WTC11 (cell line): ENCODE results near the gene SIT1. TPM values are rescaled to one million over a fixed set of nuclear protein-coding genes. Genes with fewer than 3 reads are reported as not detected.

Source experiments
- CREB1 ChIP-seq: sonication (generic); formaldehyde crosslinking; IDR thresholded peaks from 2 replicates; pipeline ENCODE4 v1.8.0; 2023; ENCODE audit warnings: mild to moderate bottlenecking, missing genetic modification reagents
- ESRRA ChIP-seq: sonication (generic); formaldehyde crosslinking; IDR thresholded peaks from 2 replicates; pipeline ENCODE4 v1.8.1; 2022; ENCODE audit warnings: mild to moderate bottlenecking, missing genetic modification reagents, borderline replicate concordance
- FOXK1 ChIP-seq: sonication (generic); formaldehyde crosslinking; IDR thresholded peaks from 2 replicates; pipeline ENCODE4 v1.8.0; 2022; ENCODE audit warnings: mild to moderate bottlenecking, moderate library complexity, missing genetic modification reagents
- FOXP1 ChIP-seq: sonication (generic); formaldehyde crosslinking; IDR thresholded peaks from 2 replicates; pipeline ENCODE4 v1.8.0; 2022; ENCODE audit warnings: missing genetic modification reagents, mild to moderate bottlenecking, moderate library complexity, borderline replicate concordance
- IRF2 ChIP-seq: sonication (generic); formaldehyde crosslinking; IDR thresholded peaks from 2 replicates; pipeline ENCODE4 v1.8.0; 2022; ENCODE audit warnings: low read depth, missing genetic modification reagents, borderline replicate concordance
- JAZF1 ChIP-seq: fragments of 250-450 bp; sonication (Bioruptor Pico); IDR thresholded peaks from 2 replicates; pipeline ENCODE4 v1.9.0; 2021; ENCODE audit warnings: moderate library complexity, mild to moderate bottlenecking, inconsistent platforms
- NFATC4 ChIP-seq: fragments of 250-450 bp; sonication (Bioruptor Pico); IDR thresholded peaks from 2 replicates; pipeline ENCODE4 v1.9.0; 2021; ENCODE audit warnings: mild to moderate bottlenecking
- NR2C2 ChIP-seq: sonication (generic); formaldehyde crosslinking; IDR thresholded peaks from 2 replicates; pipeline ENCODE4 v1.8.0; 2022; ENCODE audit warnings: mild to moderate bottlenecking, missing genetic modification reagents
- OVOL2 ChIP-seq: fragments of 250-450 bp; sonication (Bioruptor Pico); IDR thresholded peaks from 2 replicates; pipeline ENCODE4 v1.9.0; 2021; ENCODE audit warnings: mild to moderate bottlenecking, borderline replicate concordance
- RELA ChIP-seq: sonication (generic); formaldehyde crosslinking; IDR thresholded peaks from 2 replicates; pipeline ENCODE4 v1.8.1; 2022; ENCODE audit warnings: missing genetic modification reagents, mild to moderate bottlenecking, borderline replicate concordance
- RORB ChIP-seq: fragments of 250-450 bp; sonication (Bioruptor Pico); IDR thresholded peaks from 2 replicates; pipeline ENCODE4 v1.9.0; 2021; ENCODE audit warnings: mild to moderate bottlenecking
- SMAD3 ChIP-seq: sonication (generic); formaldehyde crosslinking; IDR thresholded peaks from 2 replicates; pipeline ENCODE4 v1.8.0; 2022; ENCODE audit warnings: missing genetic modification reagents, mild to moderate bottlenecking, borderline replicate concordance
- SMAD4 ChIP-seq: sonication (generic); formaldehyde crosslinking; IDR thresholded peaks from 2 replicates; pipeline ENCODE4 v1.8.0; 2022; ENCODE audit warnings: mild to moderate bottlenecking, missing genetic modification reagents
- TP53 ChIP-seq: sonication (generic); formaldehyde crosslinking; IDR thresholded peaks from 2 replicates; pipeline ENCODE4 v1.8.1; 2023; ENCODE audit warnings: mild to moderate bottlenecking, missing genetic modification reagents
- ZNF138 ChIP-seq: sonication (generic); formaldehyde crosslinking; conservative IDR thresholded peaks from 2 replicates; pipeline ENCODE4 v1.8.1; 2022; ENCODE audit warnings: mild to moderate bottlenecking, moderate library complexity, missing genetic modification reagents
- ZNF219 ChIP-seq: sonication (generic); formaldehyde crosslinking; IDR thresholded peaks from 2 replicates; pipeline ENCODE4 v1.8.0; 2023; ENCODE audit warnings: missing genetic modification reagents, mild to moderate bottlenecking, borderline replicate concordance
- ZNF232 ChIP-seq: sonication (generic); formaldehyde crosslinking; IDR thresholded peaks from 2 replicates; pipeline ENCODE4 v1.8.0; 2022; ENCODE audit warnings: mild to moderate bottlenecking, missing genetic modification reagents
- ZNF263 ChIP-seq: sonication (generic); formaldehyde crosslinking; IDR thresholded peaks from 2 replicates; pipeline ENCODE4 v1.8.1; 2022; ENCODE audit warnings: low read depth, mild to moderate bottlenecking, moderate library complexity, missing genetic modification reagents
- ZNF396 ChIP-seq: fragments of 250-450 bp; sonication (Bioruptor Pico); IDR thresholded peaks from 2 replicates; pipeline ENCODE4 v1.8.0; 2021; ENCODE audit warnings: mild to moderate bottlenecking, moderate library complexity, borderline replicate concordance
- ZNF671 ChIP-seq: fragments of 250-450 bp; sonication (Bioruptor Pico); IDR thresholded peaks from 2 replicates; pipeline ENCODE4 v1.8.0; 2021; ENCODE audit warnings: mild to moderate bottlenecking
- total RNA-seq: library from RNA; stranded (reverse); gene quantifications from 3 replicates; pipeline ENCODE4 v1.2.3, GENCODE V29; 2021
- TF ChIP-seq, protein P1 (sequence below): sonication (generic); formaldehyde crosslinking; IDR thresholded peaks from 2 replicates; pipeline ENCODE4 v1.8.0; 2023; ENCODE audit warnings: missing genetic modification reagents
- TF ChIP-seq, protein P2 (sequence below): fragments of 250-450 bp; sonication (Bioruptor Pico); IDR thresholded peaks from 2 replicates; pipeline ENCODE4 v1.9.0; 2021; ENCODE audit warnings: moderate library complexity, mild to moderate bottlenecking, inconsistent platforms, borderline replicate concordance
- TF ChIP-seq, protein P3 (sequence below): sonication (generic); formaldehyde crosslinking; IDR thresholded peaks from 2 replicates; pipeline ENCODE4 v1.8.1; 2022; ENCODE audit warnings: low read depth, mild to moderate bottlenecking, moderate library complexity, missing genetic modification reagents, borderline replicate concordance
- TF ChIP-seq, protein P4 (sequence below): sonication (generic); formaldehyde crosslinking; IDR thresholded peaks from 2 replicates; pipeline ENCODE4 v1.8.1; 2023; ENCODE audit warnings: mild to moderate bottlenecking, missing genetic modification reagents, borderline replicate concordance
- TF ChIP-seq, protein P5 (sequence below): fragments of 200-600 bp; IDR thresholded peaks from 2 replicates; pipeline ENCODE4 v1.8.0; 2022; ENCODE audit warnings: antibody characterized with exemption
- TF ChIP-seq, protein P6 (sequence below): sonication (generic); formaldehyde crosslinking; IDR thresholded peaks from 2 replicates; pipeline ENCODE4 v1.8.1; 2022; ENCODE audit warnings: low read depth, missing genetic modification reagents, borderline replicate concordance
- TF ChIP-seq, protein P7 (sequence below): sonication (generic); formaldehyde crosslinking; IDR thresholded peaks from 2 replicates; pipeline ENCODE4 v1.8.1; 2023; ENCODE audit warnings: mild to moderate bottlenecking, missing genetic modification reagents, moderate library complexity

SIT1 gene
- total RNA-seq, 1 experiment from 2014 or later, result 4.1 TPM

DNA sequence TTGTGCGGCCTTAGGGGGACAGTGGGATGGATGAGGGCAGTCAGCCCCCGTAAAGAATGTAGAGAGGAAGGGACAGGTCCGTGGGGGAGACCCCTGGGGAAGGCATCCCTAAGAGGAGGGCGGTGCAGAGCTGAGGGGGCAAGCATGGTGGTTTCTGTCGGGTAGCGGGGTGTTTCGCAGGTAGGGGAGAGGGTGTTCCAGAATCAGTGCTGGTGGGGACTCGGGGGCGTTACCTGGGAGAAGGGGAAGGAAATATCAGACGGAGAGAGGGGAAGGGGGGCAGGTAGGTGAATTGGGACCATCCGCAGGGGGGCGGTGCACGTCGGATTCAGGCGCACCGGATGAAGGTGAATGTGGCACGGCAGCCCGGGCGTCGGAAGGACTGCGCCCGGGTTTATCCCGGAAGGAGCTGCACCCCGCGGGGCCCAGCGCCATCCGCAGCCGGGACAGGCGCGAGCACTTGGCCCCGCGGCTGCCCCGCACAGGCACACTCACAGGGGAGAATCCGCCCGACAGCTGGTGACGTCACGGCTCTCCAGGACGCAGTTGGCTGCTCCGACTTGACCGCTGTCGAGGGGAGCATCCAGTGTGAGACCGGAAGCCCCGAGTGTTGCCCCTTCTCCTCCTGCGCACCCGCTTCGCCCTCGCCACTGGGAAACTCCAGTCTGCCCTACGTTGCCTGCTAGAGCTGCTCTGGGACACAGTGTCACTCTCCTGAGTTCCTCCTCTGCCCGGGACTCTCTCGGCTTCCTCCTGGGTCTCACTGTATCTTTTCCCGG is 33.9 kb downstream of the SIT1 start (continued):
- TF ChIP-seq, protein P1, sequence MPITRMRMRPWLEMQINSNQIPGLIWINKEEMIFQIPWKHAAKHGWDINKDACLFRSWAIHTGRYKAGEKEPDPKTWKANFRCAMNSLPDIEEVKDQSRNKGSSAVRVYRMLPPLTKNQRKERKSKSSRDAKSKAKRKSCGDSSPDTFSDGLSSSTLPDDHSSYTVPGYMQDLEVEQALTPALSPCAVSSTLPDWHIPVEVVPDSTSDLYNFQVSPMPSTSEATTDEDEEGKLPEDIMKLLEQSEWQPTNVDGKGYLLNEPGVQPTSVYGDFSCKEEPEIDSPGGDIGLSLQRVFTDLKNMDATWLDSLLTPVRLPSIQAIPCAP (CRISPR knock-in tag), result no peak
- TF ChIP-seq OVOL2 (no peak), RELA (CRISPR knock-in tag) (no peak), ZNF396 (no peak), ZNF232 (CRISPR knock-in tag) (no peak), JAZF1 (no peak), FOXK1 (CRISPR knock-in tag) (peak; percentile 37; the same call in 1 of the 2 replicates), NFATC4 (CRISPR knock-in tag) (no peak), ZNF263 (CRISPR knock-in tag) (no peak), RORB (CRISPR knock-in tag) (no peak), SMAD3 (no peak), ZNF138 (CRISPR knock-in tag) (no peak), TP53 (CRISPR knock-in tag) (no peak), ZNF671 (CRISPR knock-in tag) (no peak), CREB1 (no peak), SMAD4 (CRISPR knock-in tag) (no peak), ESRRA (CRISPR knock-in tag) (no peak), NR2C2 (CRISPR knock-in tag) (no peak), FOXP1 (no peak), ZNF219 (CRISPR knock-in tag) (0 out of 2 replicates have a peak, but pooled peaks have one; percentile 56), IRF2 (CRISPR knock-in tag) (no peak)
- TF ChIP-seq, protein P2, sequence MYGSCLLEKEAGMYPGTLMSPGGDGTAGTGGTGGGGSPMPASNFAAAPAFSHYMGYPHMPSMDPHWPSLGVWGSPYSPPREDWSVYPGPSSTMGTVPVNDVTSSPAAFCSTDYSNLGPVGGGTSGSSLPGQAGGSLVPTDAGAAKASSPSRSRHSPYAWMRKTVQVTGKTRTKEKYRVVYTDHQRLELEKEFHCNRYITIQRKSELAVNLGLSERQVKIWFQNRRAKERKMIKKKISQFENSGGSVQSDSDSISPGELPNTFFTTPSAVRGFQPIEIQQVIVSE (CRISPR knock-in tag), result no peak
- TF ChIP-seq, protein P3, sequence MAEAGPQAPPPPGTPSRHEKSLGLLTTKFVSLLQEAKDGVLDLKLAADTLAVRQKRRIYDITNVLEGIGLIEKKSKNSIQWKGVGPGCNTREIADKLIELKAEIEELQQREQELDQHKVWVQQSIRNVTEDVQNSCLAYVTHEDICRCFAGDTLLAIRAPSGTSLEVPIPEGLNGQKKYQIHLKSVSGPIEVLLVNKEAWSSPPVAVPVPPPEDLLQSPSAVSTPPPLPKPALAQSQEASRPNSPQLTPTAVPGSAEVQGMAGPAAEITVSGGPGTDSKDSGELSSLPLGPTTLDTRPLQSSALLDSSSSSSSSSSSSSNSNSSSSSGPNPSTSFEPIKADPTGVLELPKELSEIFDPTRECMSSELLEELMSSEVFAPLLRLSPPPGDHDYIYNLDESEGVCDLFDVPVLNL (CRISPR knock-in tag), result no peak
- TF ChIP-seq, protein P4, sequence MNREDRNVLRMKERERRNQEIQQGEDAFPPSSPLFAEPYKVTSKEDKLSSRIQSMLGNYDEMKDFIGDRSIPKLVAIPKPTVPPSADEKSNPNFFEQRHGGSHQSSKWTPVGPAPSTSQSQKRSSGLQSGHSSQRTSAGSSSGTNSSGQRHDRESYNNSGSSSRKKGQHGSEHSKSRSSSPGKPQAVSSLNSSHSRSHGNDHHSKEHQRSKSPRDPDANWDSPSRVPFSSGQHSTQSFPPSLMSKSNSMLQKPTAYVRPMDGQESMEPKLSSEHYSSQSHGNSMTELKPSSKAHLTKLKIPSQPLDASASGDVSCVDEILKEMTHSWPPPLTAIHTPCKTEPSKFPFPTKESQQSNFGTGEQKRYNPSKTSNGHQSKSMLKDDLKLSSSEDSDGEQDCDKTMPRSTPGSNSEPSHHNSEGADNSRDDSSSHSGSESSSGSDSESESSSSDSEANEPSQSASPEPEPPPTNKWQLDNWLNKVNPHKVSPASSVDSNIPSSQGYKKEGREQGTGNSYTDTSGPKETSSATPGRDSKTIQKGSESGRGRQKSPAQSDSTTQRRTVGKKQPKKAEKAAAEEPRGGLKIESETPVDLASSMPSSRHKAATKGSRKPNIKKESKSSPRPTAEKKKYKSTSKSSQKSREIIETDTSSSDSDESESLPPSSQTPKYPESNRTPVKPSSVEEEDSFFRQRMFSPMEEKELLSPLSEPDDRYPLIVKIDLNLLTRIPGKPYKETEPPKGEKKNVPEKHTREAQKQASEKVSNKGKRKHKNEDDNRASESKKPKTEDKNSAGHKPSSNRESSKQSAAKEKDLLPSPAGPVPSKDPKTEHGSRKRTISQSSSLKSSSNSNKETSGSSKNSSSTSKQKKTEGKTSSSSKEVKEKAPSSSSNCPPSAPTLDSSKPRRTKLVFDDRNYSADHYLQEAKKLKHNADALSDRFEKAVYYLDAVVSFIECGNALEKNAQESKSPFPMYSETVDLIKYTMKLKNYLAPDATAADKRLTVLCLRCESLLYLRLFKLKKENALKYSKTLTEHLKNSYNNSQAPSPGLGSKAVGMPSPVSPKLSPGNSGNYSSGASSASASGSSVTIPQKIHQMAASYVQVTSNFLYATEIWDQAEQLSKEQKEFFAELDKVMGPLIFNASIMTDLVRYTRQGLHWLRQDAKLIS (CRISPR knock-in tag), result no peak
- TF ChIP-seq, protein P5, sequence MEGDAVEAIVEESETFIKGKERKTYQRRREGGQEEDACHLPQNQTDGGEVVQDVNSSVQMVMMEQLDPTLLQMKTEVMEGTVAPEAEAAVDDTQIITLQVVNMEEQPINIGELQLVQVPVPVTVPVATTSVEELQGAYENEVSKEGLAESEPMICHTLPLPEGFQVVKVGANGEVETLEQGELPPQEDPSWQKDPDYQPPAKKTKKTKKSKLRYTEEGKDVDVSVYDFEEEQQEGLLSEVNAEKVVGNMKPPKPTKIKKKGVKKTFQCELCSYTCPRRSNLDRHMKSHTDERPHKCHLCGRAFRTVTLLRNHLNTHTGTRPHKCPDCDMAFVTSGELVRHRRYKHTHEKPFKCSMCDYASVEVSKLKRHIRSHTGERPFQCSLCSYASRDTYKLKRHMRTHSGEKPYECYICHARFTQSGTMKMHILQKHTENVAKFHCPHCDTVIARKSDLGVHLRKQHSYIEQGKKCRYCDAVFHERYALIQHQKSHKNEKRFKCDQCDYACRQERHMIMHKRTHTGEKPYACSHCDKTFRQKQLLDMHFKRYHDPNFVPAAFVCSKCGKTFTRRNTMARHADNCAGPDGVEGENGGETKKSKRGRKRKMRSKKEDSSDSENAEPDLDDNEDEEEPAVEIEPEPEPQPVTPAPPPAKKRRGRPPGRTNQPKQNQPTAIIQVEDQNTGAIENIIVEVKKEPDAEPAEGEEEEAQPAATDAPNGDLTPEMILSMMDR, result no peak
- TF ChIP-seq, protein P6, sequence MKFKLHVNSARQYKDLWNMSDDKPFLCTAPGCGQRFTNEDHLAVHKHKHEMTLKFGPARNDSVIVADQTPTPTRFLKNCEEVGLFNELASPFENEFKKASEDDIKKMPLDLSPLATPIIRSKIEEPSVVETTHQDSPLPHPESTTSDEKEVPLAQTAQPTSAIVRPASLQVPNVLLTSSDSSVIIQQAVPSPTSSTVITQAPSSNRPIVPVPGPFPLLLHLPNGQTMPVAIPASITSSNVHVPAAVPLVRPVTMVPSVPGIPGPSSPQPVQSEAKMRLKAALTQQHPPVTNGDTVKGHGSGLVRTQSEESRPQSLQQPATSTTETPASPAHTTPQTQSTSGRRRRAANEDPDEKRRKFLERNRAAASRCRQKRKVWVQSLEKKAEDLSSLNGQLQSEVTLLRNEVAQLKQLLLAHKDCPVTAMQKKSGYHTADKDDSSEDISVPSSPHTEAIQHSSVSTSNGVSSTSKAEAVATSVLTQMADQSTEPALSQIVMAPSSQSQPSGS, result no peak
- TF ChIP-seq, protein P7, sequence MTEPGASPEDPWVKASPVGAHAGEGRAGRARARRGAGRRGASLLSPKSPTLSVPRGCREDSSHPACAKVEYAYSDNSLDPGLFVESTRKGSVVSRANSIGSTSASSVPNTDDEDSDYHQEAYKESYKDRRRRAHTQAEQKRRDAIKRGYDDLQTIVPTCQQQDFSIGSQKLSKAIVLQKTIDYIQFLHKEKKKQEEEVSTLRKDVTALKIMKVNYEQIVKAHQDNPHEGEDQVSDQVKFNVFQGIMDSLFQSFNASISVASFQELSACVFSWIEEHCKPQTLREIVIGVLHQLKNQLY (CRISPR knock-in tag), result no peak
